PC-9 (cell line): ENCODE data around the gene C10orf95. TPM values are rescaled to one million over a fixed set of nuclear protein-coding genes. Genes with fewer than 3 reads are reported as not detected.

Source experiments
- BruUV-seq: library from RNA; stranded (reverse); fragments of 400-500 nt; replicated peaks from 2 replicates; lab custom pipeline; 2021; lab: Mats Ljungman, UMichigan
- CTCF ChIA-PET: fragments of 300-600 bp; sonication (Branson Sonifier 250); formaldehyde crosslinking; loops from one replicate; lab custom pipeline; 2022; ENCODE audit warnings: antibody characterized with exemption; lab: Charles Lee
- POLR2A ChIA-PET: fragments of 300-600 bp; sonication (Branson Sonifier 250); formaldehyde crosslinking; loops from one replicate; lab custom pipeline; 2022; ENCODE audit warnings: antibody characterized with exemption; ENCODE audit not compliant: unreplicated experiment; lab: Charles Lee
- DNase-seq, 2 experiments: peaks; one replicate each; pipeline versions ENCODE4 v3.0.0 to v3.0.0-alpha.2; 2015 to 2022; ENCODE audit warnings: mixed read lengths in 1 of 2
- H2AFZ ChIP-seq: fragments of 200-600 bp; sonication (generic); 2 replicates; pipeline ENCODE4 v1.8.1; 2017; ENCODE audit warnings: antibody characterized with exemption
- H3F3A ChIP-seq: fragments of 200-600 bp; sonication (generic); 2 replicates; pipeline ENCODE4 v1.8.1; 2017; ENCODE audit warnings: antibody characterized with exemption, mild to moderate bottlenecking, low read depth; ENCODE audit not compliant: insufficient read depth
- H3K27ac ChIP-seq: fragments of 200-600 bp; sonication (generic); 2 replicates; pipeline ENCODE4 v1.6.1; 2016; ENCODE audit warnings: mixed run types
- H3K27me3 ChIP-seq: fragments of 200-600 bp; sonication (generic); 2 replicates; pipeline ENCODE4 v1.6.1; 2016; ENCODE audit warnings: low read depth, mixed run types; ENCODE audit not compliant: insufficient read depth
- H3K36me3 ChIP-seq: fragments of 200-600 bp; sonication (generic); 2 replicates; pipeline ENCODE4 v1.6.1; 2016; ENCODE audit warnings: low read depth, mixed run types
- H3K4me1 ChIP-seq: fragments of 200-600 bp; sonication (generic); replicated peaks from 2 replicates; pipeline ENCODE4 v1.6.1; 2016; ENCODE audit warnings: mixed run types; ENCODE audit not compliant: insufficient read depth
- H3K4me2 ChIP-seq: fragments of 200-600 bp; sonication (generic); 2 replicates; pipeline ENCODE4 v1.6.1; 2017; ENCODE audit warnings: mixed run types
- H3K4me3 ChIP-seq: fragments of 200-600 bp; sonication (generic); 2 replicates; pipeline ENCODE4 v1.6.1; 2016; ENCODE audit warnings: mixed run types
- H3K79me2 ChIP-seq: fragments of 200-600 bp; sonication (generic); 2 replicates; pipeline ENCODE4 v1.6.1; 2017; ENCODE audit warnings: low read depth, mixed run types
- H3K9me2 ChIP-seq: fragments of 200-600 bp; sonication (generic); 2 replicates; pipeline ENCODE4 v1.8.1; 2017; ENCODE audit warnings: mild to moderate bottlenecking; ENCODE audit not compliant: insufficient read depth
- H3K9me3 ChIP-seq: fragments of 200-600 bp; sonication (generic); 2 replicates; pipeline ENCODE4 v1.8.1; 2016; ENCODE audit warnings: low read depth; ENCODE audit not compliant: insufficient read depth
- H4K20me1 ChIP-seq: fragments of 200-600 bp; sonication (generic); 2 replicates; pipeline ENCODE4 v1.8.1; 2017; ENCODE audit not compliant: insufficient read depth
- EZH2 ChIP-seq: fragments of 200-600 bp; sonication (generic); IDR thresholded peaks from 2 replicates; pipeline ENCODE4 v1.8.0; 2017; ENCODE audit warnings: antibody characterized with exemption, low read depth
- intact Hi-C: fragments of 100-400 bp; cut with micrococcal nuclease; formaldehyde crosslinking; loops from one replicate; pipeline ENCODE4 v1.10.0; 2022; ENCODE audit not compliant: unreplicated experiment
- total RNA-seq: library from RNA; stranded (reverse); gene quantifications from 2 replicates; pipeline ENCODE4 v1.2.3, GENCODE V29; 2021
- TF ChIP-seq, protein P1 (sequence below): fragments of 200-600 bp; sonication (generic); conservative IDR thresholded peaks from 2 replicates; pipeline ENCODE4 v1.6.1; 2017; ENCODE audit warnings: mixed run types, antibody characterized with exemption, mild to moderate bottlenecking, moderate library complexity

The C10orf95 gene
- total RNA-seq, 1 experiment from 2014 or later, result 1.0 TPM

DNA sequence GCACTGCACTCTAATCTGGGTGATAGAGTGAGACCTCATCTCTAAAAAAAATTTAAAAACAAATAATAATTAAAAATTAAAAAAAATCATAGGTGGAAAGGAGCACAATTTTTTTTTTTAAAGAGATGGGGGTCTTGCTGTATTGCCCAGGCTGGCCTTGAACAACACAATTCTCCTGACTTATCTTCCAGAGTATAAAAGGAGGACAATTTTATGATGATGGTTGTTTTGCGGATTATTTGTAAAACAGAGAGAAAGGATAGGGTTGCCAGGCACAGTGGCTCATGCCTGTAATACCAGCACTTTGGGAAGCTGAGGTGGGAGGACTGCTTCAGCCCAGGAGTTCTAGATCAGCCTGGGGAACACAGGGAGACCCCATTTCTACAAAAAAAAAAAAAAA is 46.2 kb upstream of the C10orf95 start:
- no peak overlapping the region for H3K4me3 ChIP-seq
- H4K20me1 ChIP-seq, result peaks cover 10% of the 10 kb centered on the region
- H3K36me3 ChIP-seq, result no peaks in the 10 kb centered on the region
- H2AFZ ChIP-seq, result no peak overlapping the region
- H3K4me1 ChIP-seq, result peaks cover 6% of the 10 kb centered on the region; the same call in 1 of the 2 replicates
- H3K27ac ChIP-seq, result no peak overlapping the region
- no TSS peak for BruUV-seq
- H3K27me3 ChIP-seq, result no peaks in the 10 kb centered on the region
- no peaks in the 10 kb centered on the region for H3K9me3 ChIP-seq
- intact Hi-C loops, result no loop called here
- peaks cover 6% of the 10 kb centered on the region; the same call in 1 of the 2 replicates for H3F3A ChIP-seq
- no peak for DNase-seq
- no peak for TF ChIP-seq EZH2
- TF ChIP-seq, protein P1, sequence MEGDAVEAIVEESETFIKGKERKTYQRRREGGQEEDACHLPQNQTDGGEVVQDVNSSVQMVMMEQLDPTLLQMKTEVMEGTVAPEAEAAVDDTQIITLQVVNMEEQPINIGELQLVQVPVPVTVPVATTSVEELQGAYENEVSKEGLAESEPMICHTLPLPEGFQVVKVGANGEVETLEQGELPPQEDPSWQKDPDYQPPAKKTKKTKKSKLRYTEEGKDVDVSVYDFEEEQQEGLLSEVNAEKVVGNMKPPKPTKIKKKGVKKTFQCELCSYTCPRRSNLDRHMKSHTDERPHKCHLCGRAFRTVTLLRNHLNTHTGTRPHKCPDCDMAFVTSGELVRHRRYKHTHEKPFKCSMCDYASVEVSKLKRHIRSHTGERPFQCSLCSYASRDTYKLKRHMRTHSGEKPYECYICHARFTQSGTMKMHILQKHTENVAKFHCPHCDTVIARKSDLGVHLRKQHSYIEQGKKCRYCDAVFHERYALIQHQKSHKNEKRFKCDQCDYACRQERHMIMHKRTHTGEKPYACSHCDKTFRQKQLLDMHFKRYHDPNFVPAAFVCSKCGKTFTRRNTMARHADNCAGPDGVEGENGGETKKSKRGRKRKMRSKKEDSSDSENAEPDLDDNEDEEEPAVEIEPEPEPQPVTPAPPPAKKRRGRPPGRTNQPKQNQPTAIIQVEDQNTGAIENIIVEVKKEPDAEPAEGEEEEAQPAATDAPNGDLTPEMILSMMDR, result no peak
- peaks cover 51% of the 10 kb centered on the region for H3K79me2 ChIP-seq
- CTCF ChIA-PET, result no interaction called here
- no peaks in the 10 kb centered on the region for H3K9me2 ChIP-seq
- POLR2A ChIA-PET, result no interaction called here
- no peak overlapping the region for H3K4me2 ChIP-seq

DNA sequence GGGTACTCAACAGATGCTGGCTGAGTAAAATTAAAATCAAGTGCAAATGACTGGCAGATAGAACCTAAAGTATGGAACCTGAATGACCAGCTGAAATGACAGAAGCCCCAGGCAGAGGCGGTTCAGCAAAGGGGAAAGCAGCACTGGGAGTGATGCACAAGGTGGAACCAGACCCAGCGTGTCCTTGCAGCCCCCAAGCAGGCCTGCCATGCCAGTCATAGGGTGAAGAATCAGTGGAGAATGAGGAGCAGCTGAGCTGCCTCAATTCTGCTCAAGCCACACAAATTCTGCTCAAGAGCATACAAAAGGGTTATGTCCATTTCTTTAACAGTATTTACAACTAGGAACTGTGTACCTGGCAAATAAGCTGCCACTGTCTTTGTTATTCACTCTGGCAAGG is 42.4 kb upstream of the C10orf95 start:
- H4K20me1 ChIP-seq, result no peaks in the 10 kb centered on the region
- H3K4me2 ChIP-seq, result no peak overlapping the region
- TF ChIP-seq, protein P1, result no peak
- no peak for TF ChIP-seq EZH2
- BruUV-seq, result no TSS peak
- H2AFZ ChIP-seq, result no peak overlapping the region
- H3K4me1 ChIP-seq, result no peaks in the 10 kb centered on the region
- H3K4me3 ChIP-seq, result no peak overlapping the region
- POLR2A ChIA-PET, result no interaction called here
- H3K9me3 ChIP-seq, result no peaks in the 10 kb centered on the region
- H3K36me3 ChIP-seq, result no peaks in the 10 kb centered on the region
- no peak for DNase-seq
- no peaks in the 10 kb centered on the region for H3K27me3 ChIP-seq
- CTCF ChIA-PET, result no interaction called here
- no peaks in the 10 kb centered on the region for H3F3A ChIP-seq
- peaks cover 24% of the 10 kb centered on the region for H3K79me2 ChIP-seq
- intact Hi-C loops, result no loop called here
- H3K9me2 ChIP-seq, result no peaks in the 10 kb centered on the region
- H3K27ac ChIP-seq, result no peak overlapping the region

DNA sequence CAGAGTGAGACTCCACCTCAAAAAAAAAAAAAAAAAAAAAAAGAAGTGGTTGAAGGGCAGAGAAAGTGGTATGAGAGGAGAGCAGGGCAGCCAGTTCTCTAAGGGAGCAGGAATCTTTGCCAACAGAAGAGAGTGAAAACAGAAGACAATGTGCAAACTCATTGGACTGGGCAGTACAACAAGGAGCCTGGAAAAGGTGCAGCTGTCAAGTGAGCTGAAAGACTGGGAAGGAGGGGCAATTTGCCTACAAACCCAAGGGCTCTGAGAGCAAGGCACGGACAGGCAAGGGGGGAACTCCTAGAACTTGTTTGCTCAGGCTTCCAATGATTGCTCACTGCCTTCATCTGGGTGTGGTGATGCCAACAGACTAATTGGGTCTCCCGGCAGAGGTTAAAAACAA is 41.6 kb upstream of the C10orf95 start:
- no TSS peak for BruUV-seq
- H3K79me2 ChIP-seq, result peaks cover 17% of the 10 kb centered on the region
- no peaks in the 10 kb centered on the region for H3K27me3 ChIP-seq
- no peaks in the 10 kb centered on the region for H3K9me3 ChIP-seq
- H3F3A ChIP-seq, result no peaks in the 10 kb centered on the region
- TF ChIP-seq, protein P1, result no peak
- TF ChIP-seq EZH2, result no peak
- no peak overlapping the region for H2AFZ ChIP-seq
- H3K4me1 ChIP-seq, result no peaks in the 10 kb centered on the region
- no peaks in the 10 kb centered on the region for H3K9me2 ChIP-seq
- no peaks in the 10 kb centered on the region for H4K20me1 ChIP-seq
- intact Hi-C loops, result no loop called here
- no peak for DNase-seq
- ChIA-PET POLR2A (no interaction called here), CTCF (no interaction called here)
- H3K4me3 ChIP-seq, result no peak overlapping the region
- H3K36me3 ChIP-seq, result no peaks in the 10 kb centered on the region
- H3K27ac ChIP-seq, result no peak overlapping the region
- no peak overlapping the region for H3K4me2 ChIP-seq
